GM21786 (cell line): ENCODE results near the gene NACA.
"Not testable (repeated sequence)": the region's sequence is repeated elsewhere in the genome, so short reads cannot be mapped to it uniquely, and the experiment has no call there.

Experiments used
- ATAC-seq: cut with Tn5 transposase; IDR thresholded peaks from one replicate; pipeline ENCODE4 v1.9.1; 2021; ENCODE audit not compliant: unreplicated experiment

Gene NACA

GRCh38 chr12:56725723-56726102 lies 614 bp upstream of the NACA start:
- ATAC-seq: no peak

GRCh38 chr12:56724701-56724971 lies 463 bp downstream of the NACA start:
- no peak for ATAC-seq

DNA sequence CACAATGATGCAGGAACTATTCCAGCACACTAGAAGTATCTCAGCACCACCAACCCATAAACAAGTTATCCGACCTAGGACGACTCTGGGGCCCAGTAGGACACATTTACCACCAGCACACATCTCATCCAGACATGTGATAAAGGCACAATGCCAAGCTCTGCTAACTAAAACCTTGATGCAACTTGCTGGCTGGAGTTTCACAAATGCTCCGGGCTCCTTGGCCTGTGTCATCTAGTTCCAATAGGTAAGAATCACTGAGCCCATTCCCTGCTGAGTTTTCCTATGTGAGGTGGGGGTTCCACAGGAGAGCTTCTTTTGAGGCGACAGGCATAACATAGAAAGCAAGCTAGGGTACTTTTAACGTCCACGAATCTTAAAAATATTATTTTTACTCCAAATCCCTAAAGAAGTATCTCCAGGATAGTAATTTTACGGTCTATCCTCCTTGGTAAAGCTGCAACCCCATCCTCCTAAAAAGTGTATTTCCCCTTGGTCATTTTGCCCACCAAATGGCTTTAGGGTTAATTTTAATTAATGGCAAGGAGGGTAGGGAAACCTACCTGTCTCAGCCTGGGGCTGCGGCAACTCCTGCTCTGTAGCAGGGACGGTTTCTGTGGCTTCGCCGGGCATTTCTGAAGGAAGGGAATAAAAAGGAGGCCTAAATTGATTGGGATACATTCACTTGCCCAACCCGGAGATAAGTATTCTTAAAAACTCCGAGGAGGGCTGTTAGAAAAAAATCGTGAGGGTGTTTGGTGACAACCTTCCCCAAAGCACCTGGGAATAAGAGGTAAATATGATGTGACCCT lies 1.0 kb downstream of the NACA start:
- no peak for ATAC-seq

GRCh38 chr12:56723352-56723751 lies 1.7 kb downstream of the NACA start:
- ATAC-seq: no peak

DNA sequence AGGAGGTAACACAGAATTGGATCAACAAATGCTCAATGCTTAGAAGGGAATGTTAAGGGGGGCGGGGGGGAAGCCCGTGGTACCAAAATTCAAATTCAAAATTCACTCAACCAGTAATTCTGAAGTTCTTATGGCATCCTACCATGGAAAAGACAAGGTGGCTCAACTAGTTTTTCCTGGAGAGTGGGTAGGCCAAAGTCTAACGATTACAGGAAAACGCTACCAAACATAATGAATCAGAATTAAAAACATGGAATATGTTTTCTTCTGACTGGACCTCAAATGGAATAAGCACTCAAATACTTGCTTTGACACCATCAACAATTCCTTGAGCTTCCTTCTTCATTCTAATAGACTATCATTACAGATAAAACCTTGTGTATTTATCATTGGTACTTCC lies 2.3 kb downstream of the NACA start:
- ATAC-seq: no peak

- no peak for ATAC-seq
Observed at GRCh38 chr12:56721721-56722120, 3.4 kb downstream of the NACA start.

DNA sequence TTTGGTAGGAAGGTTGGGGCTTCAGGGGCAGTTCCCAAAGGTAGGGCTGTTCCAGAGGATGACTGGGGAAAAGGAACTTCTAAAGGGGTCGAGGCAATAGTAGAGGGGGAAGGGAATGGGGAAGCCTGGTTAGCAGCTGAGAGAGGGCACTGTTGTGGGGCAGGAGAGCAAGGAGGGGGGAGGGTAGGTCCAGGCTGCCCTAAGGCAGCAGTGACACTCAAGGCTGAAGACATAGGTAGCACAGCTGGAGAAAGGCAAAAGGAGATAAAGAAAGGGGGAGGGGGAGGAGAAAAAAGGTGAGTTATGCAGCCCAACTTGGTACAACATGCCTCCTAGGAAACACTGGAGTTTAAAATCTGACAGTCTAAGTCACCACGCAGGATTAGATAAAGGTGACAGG lies 3.9 kb downstream of the NACA start:
- ATAC-seq: no peak

GRCh38 chr12:56720731-56721151 lies 4.4 kb downstream of the NACA start:
- no peak for ATAC-seq

DNA sequence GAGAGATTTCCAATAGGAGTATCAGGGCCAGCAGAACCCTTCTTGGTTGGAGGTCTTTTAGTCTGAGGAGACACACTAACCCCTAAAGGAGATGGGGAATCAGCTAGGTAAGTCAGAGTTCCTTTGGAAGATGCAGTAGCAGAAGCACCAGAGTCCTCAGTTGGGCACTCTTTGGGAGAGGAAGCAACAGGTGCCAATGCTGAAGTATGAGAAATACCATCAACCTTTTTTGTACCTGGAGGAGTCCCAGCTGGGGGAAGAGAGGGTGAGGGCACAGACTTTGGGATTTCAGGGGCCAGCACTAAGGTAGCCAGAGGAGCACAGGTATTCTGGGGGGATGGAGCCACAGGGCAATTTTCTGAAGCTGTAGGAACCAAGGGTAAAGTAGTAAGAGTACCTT lies 6.0 kb downstream of the NACA start:
- no peak for ATAC-seq

DNA sequence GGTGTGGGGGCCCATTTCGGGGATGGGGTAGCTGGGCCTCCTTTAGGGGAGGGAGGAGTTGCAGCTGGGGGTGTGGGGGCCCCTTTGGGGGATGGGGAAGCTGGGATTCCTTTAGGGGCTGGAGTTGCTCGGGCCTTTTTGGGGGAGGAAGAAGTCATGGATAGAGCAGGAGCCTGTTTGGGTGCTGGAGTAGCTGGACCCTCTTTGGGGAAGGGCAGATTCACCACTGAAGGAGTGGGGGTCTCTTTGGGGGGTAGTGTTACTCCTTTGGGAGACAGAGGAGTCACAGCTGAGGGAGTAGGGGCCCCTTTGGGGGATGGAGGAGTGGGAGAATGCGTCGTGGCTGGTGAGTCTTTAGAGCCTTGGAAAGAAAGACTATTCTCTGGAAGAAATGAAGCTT lies 6.5 kb downstream of the NACA start:
- ATAC-seq: no peak

- no peak for ATAC-seq
Observed at GRCh38 chr12:56718149-56718548, 7.0 kb downstream of the NACA start.

DNA sequence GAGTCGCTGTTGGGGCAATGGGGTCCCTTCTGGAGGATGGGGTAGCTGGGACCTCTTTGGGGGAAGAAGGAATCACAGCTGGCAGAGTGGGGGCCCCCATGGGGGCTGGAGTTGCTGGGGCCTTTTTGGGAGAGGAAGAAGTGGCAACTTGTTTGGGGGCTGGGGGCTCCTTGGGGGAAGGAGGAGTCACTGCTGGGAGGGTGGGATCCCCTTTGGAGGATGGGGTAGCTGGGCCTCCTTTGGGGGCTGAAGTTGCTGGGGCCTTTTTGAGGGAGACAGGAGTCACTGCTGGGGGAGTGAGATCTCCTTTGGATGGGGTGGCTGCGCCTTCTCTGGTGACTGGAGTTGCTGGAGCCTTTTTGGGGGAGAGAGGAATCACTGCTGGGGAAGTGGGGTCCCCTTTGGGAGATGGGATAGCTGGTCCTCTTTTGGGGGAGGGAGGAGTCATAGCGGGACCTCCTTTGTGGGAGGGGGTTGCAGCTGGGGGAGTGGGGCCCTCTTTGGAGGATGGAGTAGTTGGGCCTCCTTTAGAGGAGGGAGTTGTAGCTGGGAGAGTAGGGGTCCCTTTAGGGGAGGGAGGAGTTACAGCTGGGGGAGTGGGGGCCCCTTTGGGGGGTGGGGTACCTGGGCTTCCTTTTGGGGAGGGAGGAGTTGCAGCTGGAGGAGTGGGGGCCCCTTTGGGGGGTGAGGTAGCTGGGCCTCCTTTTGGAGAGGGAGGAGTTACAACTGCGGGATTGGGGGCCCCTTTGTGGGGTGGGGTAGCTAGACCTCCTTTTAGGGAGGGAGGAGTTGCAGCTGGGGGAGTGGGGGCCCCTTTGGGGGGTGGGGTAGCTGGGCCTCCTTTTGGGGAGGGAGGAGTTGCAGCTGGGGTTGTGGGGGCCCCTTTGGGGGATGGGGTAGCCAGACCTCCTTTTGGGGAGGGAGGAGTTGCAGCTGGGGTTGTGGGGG lies 7.9 kb downstream of the NACA start:
- ATAC-seq: no peak

- ATAC-seq: no peak
Observed at GRCh38 chr12:56716458-56716857, 8.6 kb downstream of the NACA start.

DNA sequence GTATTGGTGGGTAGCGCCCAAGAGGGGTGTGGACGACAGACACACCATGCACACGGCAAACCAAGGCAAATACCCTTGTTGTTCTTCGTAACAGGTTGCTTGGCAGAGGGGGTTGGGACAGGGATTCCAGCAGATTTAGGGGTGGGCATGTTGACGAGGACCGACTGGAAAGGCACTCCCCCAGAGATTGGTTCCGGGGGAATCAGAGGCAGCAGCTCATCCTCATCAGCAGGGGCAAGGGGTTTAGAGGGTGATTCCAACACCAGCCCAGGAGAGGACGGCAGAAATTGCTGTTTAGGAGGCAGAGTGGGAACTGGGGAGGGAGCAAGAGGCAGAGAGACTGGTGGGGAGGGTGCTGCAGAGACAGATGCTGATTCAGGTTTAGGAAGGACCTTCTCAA lies 9.3 kb downstream of the NACA start:
- no peak for ATAC-seq

GRCh38 chr12:56714431-56714929 lies 10.6 kb downstream of the NACA start:
- no peak for ATAC-seq

DNA sequence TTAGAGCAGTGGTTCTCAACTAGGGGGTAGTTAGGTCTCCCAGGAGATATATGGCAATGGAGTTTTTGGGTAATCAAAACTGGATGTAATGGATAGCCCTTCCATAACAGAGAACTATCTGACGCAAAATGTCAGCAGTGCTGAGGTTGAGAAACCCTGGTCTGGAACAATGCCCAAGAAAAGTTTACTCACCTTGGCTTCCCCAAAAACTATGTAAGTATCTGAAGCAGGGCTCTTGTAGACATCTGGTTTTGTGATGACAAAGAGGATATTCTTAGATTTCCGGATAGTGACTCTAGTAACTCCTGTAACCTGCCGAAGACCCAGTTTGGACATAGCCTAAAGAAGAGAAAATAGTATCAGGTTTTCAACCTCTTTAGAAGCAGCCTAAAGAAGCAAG lies 11.8 kb downstream of the NACA start:
- no peak for ATAC-seq

DNA sequence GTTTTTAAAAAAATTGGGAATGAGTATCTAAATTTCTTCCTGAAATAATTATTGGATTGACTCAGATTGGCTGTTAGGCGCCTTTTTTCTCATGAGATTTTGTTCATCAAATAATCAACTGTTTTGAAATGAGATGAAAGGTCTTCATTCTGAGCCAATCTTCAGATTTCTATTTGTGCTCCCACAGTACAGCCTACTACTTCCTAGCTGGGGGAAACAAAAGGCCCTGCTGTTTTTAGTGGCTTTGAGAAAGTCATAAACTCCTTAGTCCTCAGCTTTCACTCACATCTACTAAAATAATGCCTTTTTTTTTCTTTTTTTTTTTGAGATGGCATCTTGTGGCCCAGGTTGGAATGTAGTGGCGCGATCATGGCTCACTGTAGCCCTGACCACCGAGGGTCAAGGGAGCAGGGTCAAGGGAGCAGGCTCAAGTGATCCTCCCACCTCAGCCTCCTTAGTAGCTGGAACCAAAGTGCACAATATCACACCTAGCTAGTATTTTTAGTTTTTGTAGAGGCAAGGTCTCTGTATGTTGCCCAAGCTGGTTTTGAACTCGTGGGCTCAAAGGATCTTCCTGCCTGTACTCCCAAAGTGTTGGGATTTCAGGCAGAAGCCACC lies 15.2 kb downstream of the NACA start:
- ATAC-seq: no peak

DNA sequence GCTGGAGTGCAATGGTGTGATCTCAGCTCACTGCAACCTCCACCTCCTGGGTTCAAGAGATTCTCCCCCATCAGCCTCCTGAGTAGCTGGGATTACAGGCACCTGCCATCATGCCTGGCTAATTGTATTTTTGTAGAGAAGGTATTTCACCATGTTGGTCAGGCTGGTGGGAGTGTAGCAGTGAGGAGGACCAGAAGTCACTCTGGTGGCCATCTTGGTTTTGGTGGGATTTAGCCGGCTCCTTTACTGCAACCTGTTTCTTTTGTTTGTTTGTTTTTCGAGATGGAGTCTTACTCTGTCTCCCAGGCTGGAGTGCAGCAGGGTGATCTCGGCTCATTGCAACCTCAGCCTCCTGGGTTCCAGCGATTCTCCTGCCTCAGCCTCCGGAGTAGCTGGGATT lies 20.6 kb downstream of the NACA start:
- ATAC-seq: not testable (repeated sequence)

DNA sequence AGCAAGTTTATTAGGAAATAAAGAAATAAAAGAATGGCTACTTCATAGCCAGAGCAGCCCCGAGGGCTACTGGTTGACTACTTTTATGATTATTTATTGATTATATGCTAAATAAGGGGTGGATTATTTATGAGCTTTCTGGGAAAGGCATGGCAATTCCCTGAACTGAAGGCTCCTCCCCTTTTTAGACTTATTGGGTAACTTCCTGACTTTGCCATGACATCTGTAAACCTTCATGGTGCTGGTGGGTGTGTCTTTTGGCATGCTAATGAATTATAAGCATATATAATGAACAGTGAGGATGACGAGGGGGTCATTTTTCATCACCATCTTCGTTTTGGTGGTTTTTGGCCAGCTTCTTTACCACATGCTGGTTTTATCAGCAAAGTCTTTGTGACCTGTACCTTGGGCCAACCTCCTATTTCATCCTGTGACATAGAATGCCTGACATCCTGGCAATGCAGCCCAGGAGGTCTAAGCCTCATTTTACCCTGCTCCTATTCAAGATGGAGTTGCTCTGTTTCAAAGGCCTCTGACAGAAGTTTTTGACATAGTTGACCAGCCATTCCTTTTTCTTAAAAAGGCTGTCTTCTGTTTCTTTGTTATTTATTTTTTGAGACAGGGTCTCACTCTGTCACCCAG lies 26.0 kb downstream of the NACA start:
- no peak for ATAC-seq

GRCh38 chr12:56695327-56696101 lies 29.6 kb downstream of the NACA start:
- no peak for ATAC-seq
